HG02623 (cell line): Measurements from ENCODE around the gene NPAT.
"Not testable (repeated sequence)": the region's sequence is repeated elsewhere in the genome, so short reads cannot be mapped to it uniquely, and the experiment has no call there.

Experiments used
- ATAC-seq: cut with Tn5 transposase; IDR thresholded peaks from one replicate; pipeline ENCODE4 v1.9.1; 2021; ENCODE audit warnings: moderate library complexity; ENCODE audit not compliant: unreplicated experiment

NPAT gene

GRCh38 chr11:108162878-108163277 lies 59.6 kb downstream of the NPAT start:
- ATAC-seq: not testable (repeated sequence)

GRCh38 chr11:108160970-108161566 lies 61.4 kb downstream of the NPAT start:
- ATAC-seq: peak; percentile 99

- no peak for ATAC-seq
Observed at GRCh38 chr11:108154591-108154990, 67.8 kb downstream of the NPAT start.

GRCh38 chr11:108148556-108148955 lies 73.9 kb downstream of the NPAT start:
- ATAC-seq: no peak

GRCh38 chr11:108147150-108147549 lies 75.3 kb downstream of the NPAT start:
- no peak for ATAC-seq

GRCh38 chr11:108144615-108145014 lies 77.8 kb downstream of the NPAT start:
- no peak for ATAC-seq

GRCh38 chr11:108142304-108142703 lies 80.1 kb downstream of the NPAT start:
- ATAC-seq: no peak

GRCh38 chr11:108137212-108137611 lies 85.2 kb downstream of the NPAT start:
- no peak for ATAC-seq

GRCh38 chr11:108135845-108136544 lies 86.4 kb downstream of the NPAT start:
- ATAC-seq: no peak

GRCh38 chr11:108132993-108133538 lies 89.4 kb downstream of the NPAT start:
- ATAC-seq: not testable (repeated sequence)

- no peak for ATAC-seq
Observed at GRCh38 chr11:108131993-108132392, 90.4 kb downstream of the NPAT start.

GRCh38 chr11:108128772-108129171 lies 93.7 kb downstream of the NPAT start:
- no peak for ATAC-seq

- ATAC-seq: no peak
Observed at GRCh38 chr11:108125096-108125495, 97.3 kb downstream of the NPAT start.

GRCh38 chr11:108122166-108122628 lies 100.2 kb downstream of the NPAT start:
- no peak for ATAC-seq

- ATAC-seq: peak; percentile 96
Observed at GRCh38 chr11:108121274-108122155, 100.9 kb downstream of the NPAT start, which contains the start of gene ACAT1. Gene ACAT1, plus strand, starts transcription at chr11:108121567. Its CDS starts 40 bp downstream, at chr11:108121607.

GRCh38 chr11:108120936-108121273 lies 101.5 kb downstream of the NPAT start:
- not testable (repeated sequence) for ATAC-seq

GRCh38 chr11:108117746-108118371 lies 104.6 kb downstream of the NPAT start:
- no peak for ATAC-seq

GRCh38 chr11:108115500-108116140 lies 106.8 kb downstream of the NPAT start:
- ATAC-seq: no peak

- ATAC-seq: no peak
Observed at GRCh38 chr11:108112057-108112456, 110.4 kb downstream of the NPAT start.

GRCh38 chr11:108111126-108111525 lies 111.3 kb downstream of the NPAT start:
- no peak for ATAC-seq
